NOMO-1 (cell line): ENCODE measurements around the gene TIMP3.

Experiments
- DNase-seq, 2 experiments: peaks; one replicate each; lab custom pipeline; 2025; ENCODE audit not compliant: unreplicated experiment in 2 of 2; lab: John Stamatoyannopoulos, UW

Gene TIMP3

GRCh38 chr22:32785321-32786026 lies 16.0 kb upstream of the TIMP3 start:
- no peak for DNase-seq

GRCh38 chr22:32786027-32786418 lies 15.5 kb upstream of the TIMP3 start:
- DNase-seq: no peak

- no peak for DNase-seq
These were observed 12.4 kb upstream of the TIMP3 start for GRCh38 chr22:32788904-32789624.

GRCh38 chr22:32789797-32790620 lies 11.5 kb upstream of the TIMP3 start:
- no peak for DNase-seq

- DNase-seq: no peak
These were observed 10.4 kb upstream of the TIMP3 start for GRCh38 chr22:32791056-32791455.

GRCh38 chr22:32791485-32791884 lies 10.0 kb upstream of the TIMP3 start:
- DNase-seq: no peak

GRCh38 chr22:32793589-32793988 lies 7.9 kb upstream of the TIMP3 start:
- no peak for DNase-seq

- DNase-seq: no peak
These were observed 6.9 kb upstream of the TIMP3 start for GRCh38 chr22:32794449-32795213.

- no peak for DNase-seq
These were observed 6.3 kb upstream of the TIMP3 start for GRCh38 chr22:32795214-32795596.

GRCh38 chr22:32796865-32797573 lies 4.5 kb upstream of the TIMP3 start:
- DNase-seq: peak; percentile 50 to 58

- DNase-seq: no peak
These were observed 2.0 kb upstream of the TIMP3 start for GRCh38 chr22:32799496-32799895.

GRCh38 chr22:32800158-32800882 lies 1.2 kb upstream of the TIMP3 start:
- DNase-seq: no peak

- DNase-seq: no peak
These were observed 440 bp upstream of the TIMP3 start for GRCh38 chr22:32800994-32801536.

- DNase-seq: no peak
These were observed 796 bp downstream of the TIMP3 start for GRCh38 chr22:32802237-32802765.

GRCh38 chr22:32803020-32803737 lies 1.7 kb downstream of the TIMP3 start:
- DNase-seq: no peak

- no peak for DNase-seq
These were observed 2.4 kb downstream of the TIMP3 start for GRCh38 chr22:32803738-32804435.

- DNase-seq: no peak
These were observed 3.2 kb downstream of the TIMP3 start for GRCh38 chr22:32804531-32805360.
